BJ (cell line): ENCODE results near the gene ACTL8. TPM values are rescaled to one million over a fixed set of nuclear protein-coding genes. Genes with fewer than 3 reads are reported as not detected.

Source experiments
- CTCF ChIA-PET: fragments of 350-600 bp; formaldehyde crosslinking; extraction: SDS; loops from one replicate; lab custom pipeline; 2021; ENCODE audit warnings: antibody characterized with exemption, inconsistent platforms; lab: Yijun Ruan, JAX
- POLR2A ChIA-PET: fragments of 300-600 bp; sonication (Branson Sonifier 250); formaldehyde crosslinking; extraction: SDS; loops from one replicate; lab custom pipeline; 2021; ENCODE audit warnings: antibody characterized with exemption; lab: Charles Lee
- DNase-seq: peaks from one replicate; pipeline ENCODE4 v3.0.0-alpha.2; 2011; ENCODE audit warnings: low read depth
- H3K27me3 ChIP-seq: 2 replicates; pipeline ENCODE4 v1.6.0; 2011; ENCODE audit warnings: low read length; ENCODE audit not compliant: control insufficient read depth, insufficient read depth
- H3K36me3 ChIP-seq: 2 replicates; pipeline ENCODE4 v1.5.1; 2011; ENCODE audit warnings: low read length; ENCODE audit not compliant: control insufficient read depth, insufficient read depth
- H3K4me3 ChIP-seq: 2 replicates; pipeline ENCODE4 v1.5.1; 2011; ENCODE audit warnings: low read depth, mild to moderate bottlenecking, control low read depth, low read length
- polyA plus RNA-seq: library from polyadenylated mRNA; depleted of rRNA; stranded (reverse); fragments of >200 nt; gene quantifications from 2 replicates; pipeline ENCODE4 v1.2.3, GENCODE V29; 2011
- TF ChIP-seq, protein P1 (sequence below): IDR thresholded peaks from 2 replicates; pipeline ENCODE4 v1.5.1; 2011; ENCODE audit warnings: low read depth, mild to moderate bottlenecking, control low read depth, inconsistent platforms, low read length, moderate library complexity; ENCODE audit not compliant: insufficient read depth

The ACTL8 gene
- polyA plus RNA-seq, 1 experiment = 0.07 TPM

DNA sequence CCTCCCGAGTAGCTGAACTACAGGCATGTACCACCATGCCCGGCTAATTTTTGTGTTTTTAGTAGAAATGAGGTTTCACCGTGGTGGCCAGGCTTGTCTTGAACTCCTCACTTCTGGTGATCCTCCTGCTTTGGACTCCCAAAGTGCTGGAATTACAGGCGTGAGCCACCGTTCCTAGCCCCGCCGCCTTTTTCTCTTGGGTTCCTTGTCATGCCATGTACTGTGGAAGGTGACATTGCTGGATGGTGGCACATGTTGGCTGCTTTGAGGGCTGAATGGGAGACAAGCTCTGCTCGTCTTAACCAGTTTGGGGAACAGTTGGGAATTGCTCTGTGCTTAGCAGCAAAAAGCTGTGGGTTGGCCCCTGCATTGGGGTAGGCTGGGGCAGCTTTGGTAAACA is 22.7 kb downstream of the ACTL8 start:
- CTCF ChIA-PET = no interaction called here
- H3K27me3 ChIP-seq = no peaks in the 10 kb centered on the region

DNA sequence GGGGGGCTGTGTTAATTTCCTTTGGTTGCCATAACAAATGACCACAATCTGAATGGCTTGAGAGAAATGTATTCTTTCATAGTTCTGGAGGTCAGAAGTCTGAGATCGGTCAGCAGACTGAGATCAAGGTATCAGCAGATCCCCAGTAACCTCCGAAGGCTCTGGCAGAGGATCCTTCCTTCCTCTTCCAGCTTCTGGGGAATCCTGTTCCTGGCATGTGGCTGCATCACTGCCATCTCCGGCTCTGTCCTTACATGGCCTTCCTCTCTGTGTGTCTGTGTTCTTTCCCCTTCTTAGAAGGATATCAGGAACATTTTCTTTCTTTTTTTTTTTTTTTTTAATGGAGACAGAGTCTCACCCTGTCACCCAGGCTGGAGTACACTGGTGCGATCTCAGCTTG is 25.8 kb downstream of the ACTL8 start:
- no peak overlapping the region for H3K4me3 ChIP-seq
- no peaks in the 10 kb centered on the region for H3K36me3 ChIP-seq
- H3K27me3 ChIP-seq = no peaks in the 10 kb centered on the region
- TF ChIP-seq, protein P1, sequence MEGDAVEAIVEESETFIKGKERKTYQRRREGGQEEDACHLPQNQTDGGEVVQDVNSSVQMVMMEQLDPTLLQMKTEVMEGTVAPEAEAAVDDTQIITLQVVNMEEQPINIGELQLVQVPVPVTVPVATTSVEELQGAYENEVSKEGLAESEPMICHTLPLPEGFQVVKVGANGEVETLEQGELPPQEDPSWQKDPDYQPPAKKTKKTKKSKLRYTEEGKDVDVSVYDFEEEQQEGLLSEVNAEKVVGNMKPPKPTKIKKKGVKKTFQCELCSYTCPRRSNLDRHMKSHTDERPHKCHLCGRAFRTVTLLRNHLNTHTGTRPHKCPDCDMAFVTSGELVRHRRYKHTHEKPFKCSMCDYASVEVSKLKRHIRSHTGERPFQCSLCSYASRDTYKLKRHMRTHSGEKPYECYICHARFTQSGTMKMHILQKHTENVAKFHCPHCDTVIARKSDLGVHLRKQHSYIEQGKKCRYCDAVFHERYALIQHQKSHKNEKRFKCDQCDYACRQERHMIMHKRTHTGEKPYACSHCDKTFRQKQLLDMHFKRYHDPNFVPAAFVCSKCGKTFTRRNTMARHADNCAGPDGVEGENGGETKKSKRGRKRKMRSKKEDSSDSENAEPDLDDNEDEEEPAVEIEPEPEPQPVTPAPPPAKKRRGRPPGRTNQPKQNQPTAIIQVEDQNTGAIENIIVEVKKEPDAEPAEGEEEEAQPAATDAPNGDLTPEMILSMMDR = no peak
- POLR2A ChIA-PET = no interaction called here
- CTCF ChIA-PET = interaction anchor here (0.6 kb wide), 1 partner anchor 12 kb away, joined by 3 read pairs; no protein-coding TSS in a partner anchor
- no peak for DNase-seq

More for the DNA sequence above, 22.7 kb downstream of the ACTL8 start:
- DNase-seq = no peak
- H3K4me3 ChIP-seq = no peak overlapping the region
- no peaks in the 10 kb centered on the region for H3K36me3 ChIP-seq
- POLR2A ChIA-PET = no interaction called here
- TF ChIP-seq, protein P1 = no peak

DNA sequence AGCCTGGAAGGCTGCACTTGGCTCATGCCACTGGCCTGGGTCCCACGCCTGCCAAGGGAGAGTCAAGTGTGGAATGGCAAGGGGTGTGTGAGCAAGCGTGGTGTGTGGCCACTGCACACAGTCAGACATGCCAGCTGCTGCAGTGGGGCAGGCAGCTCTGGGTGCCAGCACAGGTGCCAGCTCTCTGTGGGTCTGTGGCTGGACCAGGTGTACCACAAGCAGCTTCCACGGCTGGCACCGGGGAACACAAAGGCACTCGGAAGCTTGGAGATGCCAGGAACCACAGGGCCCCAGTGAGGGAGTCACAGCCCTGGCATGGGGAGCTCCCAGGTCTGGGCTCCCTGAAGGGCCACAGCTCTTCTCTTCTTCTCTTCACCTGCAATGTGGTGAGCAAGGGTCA is 34.8 kb downstream of the ACTL8 start:
- no peaks in the 10 kb centered on the region for H3K27me3 ChIP-seq
- TF ChIP-seq, protein P1 = no peak
- ChIA-PET CTCF (interaction anchor here (1.2 kb wide), 1 partner anchor 9 kb away, joined by 3 read pairs; no protein-coding TSS in a partner anchor), POLR2A (no interaction called here)
- DNase-seq = no peak
- no peaks in the 10 kb centered on the region for H3K36me3 ChIP-seq
- H3K4me3 ChIP-seq = no peak overlapping the region

DNA sequence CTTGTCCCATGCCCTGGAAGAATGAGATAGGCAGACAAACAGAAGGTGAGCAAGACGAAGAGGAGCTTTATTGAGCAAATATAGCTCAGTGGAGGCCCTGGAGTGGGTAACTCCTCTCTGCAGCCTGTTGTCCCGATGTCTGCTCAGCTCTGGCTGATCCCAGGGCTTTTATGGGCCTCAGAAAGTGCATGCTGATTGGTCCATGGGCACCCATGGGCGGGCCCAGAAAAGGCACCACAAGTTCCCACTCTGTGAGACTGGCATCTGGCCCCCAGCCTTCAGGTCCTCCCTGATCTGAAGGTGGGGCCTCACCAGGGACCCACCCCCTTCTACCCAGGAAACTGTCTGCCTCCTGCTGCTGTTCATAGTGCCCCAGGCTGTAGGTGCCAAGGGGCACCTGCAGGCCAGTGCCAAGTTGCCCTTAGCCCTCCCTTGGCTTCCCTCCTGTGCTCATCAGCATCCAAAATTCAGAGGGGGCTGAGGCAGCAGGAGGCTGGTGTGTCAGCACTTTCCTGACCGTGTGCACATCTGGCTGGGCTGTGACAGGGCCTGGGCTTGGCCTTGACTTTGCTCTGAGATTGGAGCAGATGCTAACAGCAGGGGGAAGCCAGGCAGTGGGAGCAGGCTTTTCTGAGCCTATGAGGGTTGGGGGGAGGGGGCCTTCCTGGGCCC is 35.4 kb downstream of the ACTL8 start:
- POLR2A ChIA-PET = no interaction called here
- Histone ChIP-seq H3K27me3 (no peaks in the 10 kb centered on the region), H3K36me3 (no peaks in the 10 kb centered on the region), H3K4me3 (no peak overlapping the region)
- no peak for DNase-seq
- CTCF ChIA-PET = interaction anchor here (1.1 to 1.2 kb wide), 2 partner anchors 9 to 14 kb away, joined by 3 read pairs; no protein-coding TSS in a partner anchor
- TF ChIP-seq, protein P1 = no peak

DNA sequence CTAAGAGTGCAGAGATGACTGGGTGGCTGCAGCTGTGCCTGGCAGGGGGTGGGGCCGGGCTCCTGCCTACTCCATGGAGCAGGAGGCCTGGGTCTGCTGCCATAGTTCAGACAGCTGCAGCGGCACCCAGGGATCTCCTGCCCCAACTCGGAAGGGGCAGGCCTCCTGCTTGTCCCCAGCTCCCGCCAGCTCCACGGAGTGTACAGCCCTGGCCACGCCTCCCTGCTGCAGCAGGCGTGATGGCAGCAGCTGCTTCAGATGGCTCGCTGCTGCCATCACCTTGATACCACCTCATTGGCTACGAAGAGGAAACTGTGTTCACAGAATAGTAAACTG is 35.9 kb downstream of the ACTL8 start:
- ChIA-PET CTCF (interaction anchor here (1.1 kb wide), 1 partner anchor 13 kb away, joined by 3 read pairs; no protein-coding TSS in a partner anchor), POLR2A (no interaction called here)
- TF ChIP-seq, protein P1 = no peak
- no peak overlapping the region for H3K4me3 ChIP-seq
- no peaks in the 10 kb centered on the region for H3K36me3 ChIP-seq
- no peak for DNase-seq
- H3K27me3 ChIP-seq = peaks cover 1% of the 10 kb centered on the region; the same call in 1 of the 2 replicates
